Left renal cortex interstitium (tissue), 4 donors: Measurements from ENCODE around the gene APBB2. TPM values are rescaled to one million over a fixed set of nuclear protein-coding genes. Genes with fewer than 3 reads are reported as not detected.
A peak's percentile ranks its signal among the peaks of the same experiment; 100 is the strongest.

ENCODE experiments used
- DNase-seq, 4 donors: peaks; one replicate each; pipeline ENCODE4 v3.0.0-alpha.2; 2013; ENCODE audit warnings: low read depth in 4 of 4, low spot score in 2 of 4, missing footprints in 1 of 4
- polyA plus RNA-seq, 4 donors: library from polyadenylated mRNA; unstranded; fragments of 120-200 nt; gene quantifications; one replicate each; pipeline ENCODE4 v1.2.1, GENCODE V29; 2013; ENCODE audit not compliant: insufficient read length in 4 of 4

APBB2 gene
- polyA plus RNA-seq, 4 donors: 44.4 to 63.6 (median 55.8) TPM

GRCh38 chr4:40808926-40809457 is 405.4 kb downstream of the APBB2 start:
- no peak for DNase-seq

- DNase-seq: no peak
Measured at GRCh38 chr4:40804598-40804997, 409.7 kb downstream of the APBB2 start.

- DNase-seq: no peak
Measured at GRCh38 chr4:40800064-40800463, 414.3 kb downstream of the APBB2 start.

- no peak for DNase-seq
Measured at GRCh38 chr4:40789771-40790170, 424.6 kb downstream of the APBB2 start.

- DNase-seq: no peak
Measured at GRCh38 chr4:40789031-40789430, 425.3 kb downstream of the APBB2 start.

- no peak for DNase-seq
Measured at GRCh38 chr4:40788331-40788730, 426.0 kb downstream of the APBB2 start.

- DNase-seq: no peak
Measured at GRCh38 chr4:40785727-40786126, 428.6 kb downstream of the APBB2 start.

- no peak for DNase-seq
Measured at GRCh38 chr4:40782876-40783275, 431.5 kb downstream of the APBB2 start.

- no peak for DNase-seq
Measured at GRCh38 chr4:40778090-40778489, 436.3 kb downstream of the APBB2 start.

GRCh38 chr4:40769266-40769665 is 445.1 kb downstream of the APBB2 start:
- DNase-seq: peak in 2 of 4 donors; percentile 31 to 34

GRCh38 chr4:40763228-40763716 is 451.1 kb downstream of the APBB2 start:
- DNase-seq: no peak

Other genes starting within 250 kb of the APBB2 start
- gene UCHL1, start 42.4 kb upstream of the APBB2 start, polyA plus RNA-seq: 100 to 1,000 TPM in 3 of 4 donors, 10 to 100 TPM in 1; 96.3 to 125 (median 109) TPM